ENCODE results near the gene ZDHHC17.

DNA sequence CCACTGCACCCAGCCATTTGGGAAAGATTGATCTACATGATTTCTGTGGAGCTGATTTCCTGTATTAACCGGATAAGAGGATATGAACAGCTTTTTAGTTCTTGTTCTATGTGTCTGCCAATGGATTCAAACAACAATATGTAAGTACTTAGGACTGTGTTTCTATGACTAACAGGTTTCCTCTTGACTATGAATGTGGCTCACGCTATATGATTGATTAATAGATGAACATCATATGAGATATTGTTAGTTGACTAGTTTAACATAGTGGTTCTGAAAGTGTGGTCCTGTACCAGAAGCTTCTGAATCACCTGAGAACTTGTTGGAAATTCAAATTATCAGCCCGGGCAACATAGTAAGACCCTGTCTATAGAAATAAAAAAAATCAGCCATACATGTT, 127.7 kb downstream of the ZDHHC17 start:
- TF ChIP-seq EP300 (IDR thresholded peaks at IDR 0.05) = no peak
- TF ChIP-seq POLR2A (IDR thresholded peaks at IDR 0.05) = no peak

Data from sigmoid colon (tissue), 4 donors.